NCI-H2107 treated with DMSO at 0.1 percent for 48 hours (cell line): Measurements from ENCODE around the gene USP12.
A peak's percentile ranks its signal among the peaks of the same experiment; 100 is the strongest.
"Not testable (repeated sequence)": the region's sequence is repeated elsewhere in the genome, so short reads cannot be mapped to it uniquely, and the experiment has no call there.

ENCODE experiments used
- DNase-seq: peaks from one replicate; lab custom pipeline; 2025; ENCODE audit not compliant: unreplicated experiment; lab: John Stamatoyannopoulos, UW

The USP12 gene

DNA sequence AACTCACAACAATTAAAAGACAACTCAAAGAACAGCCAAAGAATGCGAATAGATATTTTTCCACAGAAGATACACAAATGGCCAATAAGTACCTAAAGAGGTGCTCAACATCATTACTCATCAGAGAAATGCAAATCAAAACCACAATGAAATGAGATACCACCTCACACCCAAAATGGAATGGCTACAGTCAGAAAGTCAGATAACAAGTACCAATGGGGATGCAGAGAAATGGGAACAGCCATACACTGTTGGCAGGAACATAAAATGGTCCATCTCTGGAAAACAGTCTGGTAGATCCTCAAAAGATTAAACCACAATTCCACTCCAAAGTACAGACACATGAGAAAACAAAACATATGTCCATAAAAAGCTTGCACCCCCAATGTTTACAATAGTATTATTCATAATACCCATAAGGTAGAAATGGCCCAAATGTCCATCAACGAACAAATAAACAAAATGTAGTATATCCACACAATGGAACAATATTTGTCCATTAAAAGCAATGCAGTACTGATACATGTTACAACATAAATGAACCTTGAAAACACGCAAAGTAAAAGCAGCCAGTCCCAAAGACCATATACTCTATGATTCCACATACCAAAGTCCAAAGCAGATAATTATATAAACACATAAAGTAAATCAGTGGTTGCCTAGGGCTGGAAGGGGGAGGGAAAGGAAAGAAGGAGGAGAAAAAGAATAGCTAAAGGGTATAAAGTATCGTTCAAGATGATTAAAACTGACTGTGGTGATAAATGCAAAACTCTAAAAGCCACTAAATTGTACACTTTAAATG, 19.6 kb downstream of the USP12 start:
- no peak for DNase-seq

DNA sequence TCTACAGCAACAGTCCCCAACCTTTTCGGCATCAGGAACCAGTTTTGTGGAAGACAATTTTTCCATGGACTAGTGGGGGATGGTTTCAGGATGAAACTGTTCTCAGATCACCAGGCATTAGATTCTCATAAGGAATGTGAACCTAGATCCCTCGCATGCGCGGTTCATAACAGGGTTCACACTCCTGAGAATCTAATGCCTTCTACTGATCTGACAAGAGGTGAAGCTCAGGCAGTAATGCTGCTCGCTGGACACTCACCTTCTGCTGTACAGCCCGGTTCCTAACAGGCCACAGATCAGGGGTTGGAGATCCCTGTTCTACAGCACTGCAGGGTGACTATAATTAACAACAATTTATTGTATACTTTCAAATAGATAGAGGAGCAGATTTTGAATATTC, 21.9 kb downstream of the USP12 start:
- no peak for DNase-seq

DNA sequence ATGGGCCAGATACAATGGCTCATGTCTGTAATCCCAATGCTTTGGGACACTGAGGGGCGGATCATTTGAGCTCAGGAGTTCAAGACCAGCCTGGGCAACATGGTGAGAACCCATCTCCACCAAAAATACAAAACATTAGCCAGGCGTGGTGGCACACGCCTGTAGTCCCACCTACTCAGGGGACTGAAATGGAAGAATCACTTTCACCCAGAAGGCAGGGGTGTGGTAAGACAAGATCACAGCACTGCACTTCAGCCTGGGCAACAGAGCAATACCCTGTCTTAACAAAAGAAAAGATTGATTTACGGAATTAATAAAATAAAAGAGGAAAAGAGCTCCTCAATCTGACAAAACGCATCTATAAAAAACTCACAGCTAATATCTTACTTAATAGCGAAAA, 22.7 kb downstream of the USP12 start:
- no peak for DNase-seq

DNA sequence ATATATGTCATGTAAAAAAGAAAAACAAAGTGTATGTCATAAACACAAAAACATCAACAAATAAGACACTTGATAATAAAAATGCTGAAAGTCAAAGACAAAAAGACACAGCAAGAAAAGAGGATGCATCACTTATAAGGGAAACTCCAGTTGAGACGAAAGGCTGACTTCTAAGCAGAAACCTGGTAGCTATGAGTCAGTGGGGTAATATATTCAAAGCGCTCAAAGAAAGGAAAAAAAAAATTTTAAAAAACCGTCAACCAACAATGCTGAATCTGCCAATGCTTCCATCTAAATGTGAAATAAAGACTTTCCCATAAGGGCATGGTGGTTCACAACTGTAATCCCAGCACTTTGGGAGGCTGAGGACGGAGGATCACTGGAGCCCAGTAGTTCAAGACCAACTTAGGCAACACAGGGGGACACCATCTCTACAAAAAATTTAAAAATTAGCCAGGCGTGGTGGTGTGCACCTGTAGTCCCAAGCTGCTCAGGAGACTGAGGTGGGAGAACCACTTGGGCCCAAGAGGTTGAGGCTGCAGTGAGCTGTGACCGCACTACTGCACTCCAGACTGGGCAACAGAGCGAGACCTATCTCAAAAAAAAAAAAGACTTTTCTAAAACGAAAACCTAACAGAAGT, 24.0 kb downstream of the USP12 start:
- no peak for DNase-seq

DNA sequence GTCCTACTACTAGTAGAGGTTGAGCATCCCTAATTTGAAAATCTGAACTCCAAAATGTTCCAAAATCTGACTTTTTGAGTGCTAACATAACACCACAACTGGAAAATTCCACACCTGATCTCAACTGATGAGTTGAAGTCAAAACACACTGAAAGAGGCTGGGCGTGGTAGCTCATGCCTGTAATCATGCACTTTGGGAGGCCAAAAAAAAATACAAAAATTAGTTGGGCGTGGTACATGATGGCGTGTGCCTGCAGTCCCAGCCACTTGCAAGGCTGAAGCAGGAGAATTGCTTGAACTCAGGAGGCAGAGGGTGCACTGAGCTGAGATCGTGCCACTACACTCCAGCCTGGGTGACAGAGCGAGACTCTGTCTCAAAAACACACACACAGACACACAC, 29.9 kb downstream of the USP12 start:
- DNase-seq: no peak

DNA sequence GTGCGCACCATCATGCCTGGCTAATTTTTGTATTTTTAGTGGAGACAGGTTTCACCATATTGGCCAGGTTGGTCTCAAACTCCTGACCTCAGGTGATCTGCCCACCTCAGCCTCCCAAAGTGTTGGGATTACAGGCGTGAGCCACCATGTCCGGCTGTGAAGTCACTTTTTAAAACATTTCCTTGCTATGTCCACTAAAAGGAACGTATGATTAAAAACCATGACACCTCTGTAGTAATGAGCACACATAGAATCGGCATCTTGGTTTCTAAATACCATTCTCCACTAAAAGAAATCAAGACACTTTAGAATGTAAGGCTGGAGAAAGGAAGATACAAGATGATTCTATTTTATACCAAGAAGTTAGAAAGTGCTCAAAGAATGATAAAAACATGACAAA, 30.5 kb downstream of the USP12 start:
- DNase-seq: not testable (repeated sequence)

DNA sequence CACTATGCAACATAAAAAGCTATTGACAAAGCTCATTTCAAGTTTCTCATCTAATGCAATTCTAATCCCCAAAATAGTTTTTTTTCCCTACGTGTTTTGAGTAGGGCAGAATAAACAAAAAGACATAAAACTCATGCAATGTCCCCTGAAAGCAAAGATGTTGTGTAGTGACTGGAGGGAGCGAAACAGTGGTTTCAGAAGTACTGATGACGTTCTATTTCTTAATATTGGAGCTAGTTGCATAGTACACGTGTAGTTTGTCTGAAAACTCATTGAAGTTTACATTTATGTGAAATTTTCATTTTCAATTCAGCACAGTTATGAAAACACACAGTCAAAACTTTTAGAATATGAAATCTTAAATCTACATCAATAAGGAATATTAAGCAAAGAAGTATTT, 31.6 kb downstream of the USP12 start:
- no peak for DNase-seq

DNA sequence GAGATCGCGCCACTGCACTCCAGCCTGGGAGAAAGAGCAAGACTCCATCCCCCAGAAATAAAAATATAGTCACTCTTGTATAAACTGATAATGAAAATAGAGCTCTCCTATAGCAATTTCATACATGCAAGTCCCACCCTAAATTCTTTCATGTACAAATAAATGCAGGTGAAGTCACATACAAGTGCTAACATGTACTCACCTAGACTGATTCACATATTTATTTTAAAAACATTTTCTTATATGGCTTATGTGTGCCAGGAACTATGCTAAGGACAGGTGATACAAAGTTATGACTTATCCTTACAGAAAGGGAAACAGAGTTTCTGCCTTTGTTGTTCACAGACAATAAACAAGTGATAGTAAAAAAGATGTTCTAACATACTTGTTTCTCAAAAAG, 32.0 kb downstream of the USP12 start:
- DNase-seq: no peak

DNA sequence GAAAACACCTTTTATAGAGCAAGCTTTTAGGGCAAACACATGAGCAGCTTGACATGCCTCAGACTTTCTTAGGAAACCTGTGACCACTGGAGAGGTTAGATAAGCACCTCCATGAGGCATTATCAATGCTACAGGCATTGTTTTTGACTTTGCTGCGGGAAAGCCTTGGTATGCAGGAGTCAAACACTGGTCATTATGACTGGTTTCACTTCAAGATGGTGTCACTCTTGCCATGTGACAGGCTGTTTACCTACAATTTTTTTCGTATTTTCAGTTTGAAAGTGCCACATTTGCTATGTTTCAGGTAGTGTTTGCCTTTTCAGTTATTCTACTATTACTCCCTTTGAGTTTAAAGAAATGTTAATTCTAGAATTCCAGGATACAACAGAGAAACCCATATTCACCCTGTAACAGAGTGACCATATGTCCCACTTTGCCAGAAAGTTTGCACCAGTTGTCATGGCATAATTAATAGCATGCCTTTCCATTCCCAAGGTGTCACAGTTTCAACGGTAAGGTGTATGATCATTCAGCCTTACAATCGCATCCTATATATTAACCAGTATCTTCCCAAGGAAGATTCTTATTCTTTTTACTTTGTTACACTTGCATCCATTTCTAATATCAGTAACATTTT, 33.0 kb downstream of the USP12 start:
- no peak for DNase-seq

DNA sequence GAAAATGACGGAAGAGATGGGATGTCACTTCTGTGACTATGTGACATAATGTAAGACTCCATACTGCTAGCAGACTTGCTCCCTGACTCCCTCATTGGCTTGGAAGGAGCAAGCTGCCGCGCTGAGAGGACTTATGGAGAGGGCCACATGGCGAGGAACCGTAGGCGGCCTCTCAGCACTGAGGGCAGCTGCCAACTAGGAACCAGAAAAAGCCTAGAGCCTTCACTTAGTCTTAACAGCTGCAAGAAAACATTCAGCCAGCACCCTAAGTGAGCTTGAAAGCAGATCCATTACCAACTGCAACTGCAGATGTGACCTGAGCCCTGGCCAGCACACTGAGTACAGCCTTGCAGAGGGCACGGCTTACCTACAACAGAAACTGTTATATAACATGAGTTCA, 33.9 kb downstream of the USP12 start:
- no peak for DNase-seq

DNA sequence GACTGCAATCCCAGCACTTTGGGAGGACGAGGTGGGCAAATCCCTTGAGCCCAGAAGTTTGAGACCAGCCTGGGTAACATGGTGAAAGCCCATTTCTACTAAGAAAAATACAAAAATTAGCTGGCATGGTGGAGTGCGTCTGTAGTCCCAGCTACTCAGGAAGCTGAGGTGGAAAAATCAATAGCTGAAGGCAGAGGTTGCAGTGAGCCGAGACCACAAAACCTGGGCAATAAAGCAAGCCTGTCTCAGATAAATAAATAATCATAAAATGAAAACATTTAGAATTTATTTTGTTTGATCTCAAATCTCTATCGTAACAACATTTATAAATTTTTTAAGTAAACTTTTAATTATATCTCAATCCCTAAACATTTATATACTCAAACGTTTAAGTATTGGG, 36.6 kb downstream of the USP12 start:
- peak; percentile 46 for DNase-seq

DNA sequence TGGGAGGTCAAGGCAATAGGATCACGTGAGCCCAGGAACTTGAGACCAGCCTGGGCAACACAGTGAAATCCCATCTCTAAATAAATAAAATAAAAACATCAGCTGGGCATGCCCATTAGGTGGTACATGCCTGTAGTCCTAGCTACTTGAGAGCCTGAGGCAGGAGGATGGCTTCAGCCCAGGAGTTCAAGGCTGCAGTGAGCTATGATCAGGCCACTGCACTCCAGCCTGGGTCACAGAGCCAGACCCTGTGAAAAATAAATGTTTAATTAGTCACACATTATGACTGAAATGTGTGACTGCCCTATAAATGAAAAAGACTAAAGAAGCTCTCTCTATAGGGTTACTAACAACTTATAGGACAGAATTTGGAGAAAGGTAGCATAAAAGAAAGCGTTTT, 37.7 kb downstream of the USP12 start:
- no peak for DNase-seq

DNA sequence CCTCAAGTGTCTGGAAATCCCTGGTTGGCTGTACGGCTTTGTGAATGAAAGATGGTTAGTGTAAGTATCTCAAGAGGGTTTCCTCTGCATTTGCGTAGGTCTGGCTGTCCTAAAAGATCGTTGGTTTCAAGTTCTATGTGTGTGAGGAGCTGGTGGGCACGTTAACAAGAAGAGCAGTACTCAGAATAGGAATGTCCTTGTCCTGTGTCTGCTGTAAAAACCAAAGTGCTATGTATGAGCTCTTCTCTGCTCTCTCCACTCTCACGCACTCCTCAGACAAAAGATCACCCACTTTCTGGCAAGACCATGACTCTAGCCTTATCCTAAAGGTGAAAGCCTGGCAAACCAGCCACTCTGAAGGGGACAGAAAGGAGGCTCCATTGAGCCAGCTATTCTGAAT, 39.1 kb downstream of the USP12 start:
- DNase-seq: no peak

DNA sequence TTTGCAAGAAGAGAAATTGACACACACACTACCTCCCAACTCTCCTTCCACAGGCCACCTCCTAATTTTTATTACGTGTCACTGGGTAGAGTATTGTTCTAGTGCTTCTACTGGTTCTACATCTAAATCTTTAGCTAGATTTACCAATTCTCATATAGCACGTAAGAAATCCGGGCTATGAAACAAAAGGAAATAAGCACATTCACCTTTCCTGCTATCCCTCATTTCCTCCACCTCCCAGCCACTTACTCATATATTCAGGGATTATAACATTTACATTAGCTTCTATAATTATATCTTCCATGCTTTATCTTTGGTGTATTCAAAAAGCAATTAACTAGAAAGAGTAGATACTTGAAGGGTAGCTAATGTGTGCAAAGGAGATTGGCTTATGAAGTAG, 39.7 kb downstream of the USP12 start:
- no peak for DNase-seq

DNA sequence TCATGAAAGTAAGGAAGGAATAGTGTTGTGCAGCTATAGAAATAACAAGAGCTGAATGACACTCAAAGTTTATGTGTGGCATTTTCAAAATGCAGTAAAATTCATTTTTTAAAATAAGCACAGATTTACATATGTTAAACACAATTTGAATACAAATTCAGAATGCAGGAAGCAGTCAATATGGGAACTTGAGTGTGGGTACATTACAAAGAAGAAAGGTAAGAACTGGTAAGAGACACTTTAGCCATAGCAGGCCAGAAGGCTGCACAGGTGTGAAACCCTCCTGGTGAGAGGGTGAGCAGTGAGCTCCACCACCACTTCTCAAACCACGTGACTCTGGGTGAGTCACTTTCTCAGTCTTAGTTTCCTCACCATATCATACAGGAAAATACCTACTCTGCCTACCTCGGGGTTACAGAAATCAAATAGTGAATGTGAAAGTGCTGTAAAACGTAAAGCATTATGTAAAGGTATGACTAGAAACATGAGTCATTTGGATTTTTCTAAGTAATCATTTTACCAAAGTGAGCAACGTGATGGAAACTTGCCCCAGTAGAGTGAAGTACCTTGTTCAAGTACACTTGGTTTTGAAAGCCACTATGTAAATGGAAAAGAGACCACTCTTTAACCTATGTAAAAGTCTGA, 40.5 kb downstream of the USP12 start:
- no peak for DNase-seq

DNA sequence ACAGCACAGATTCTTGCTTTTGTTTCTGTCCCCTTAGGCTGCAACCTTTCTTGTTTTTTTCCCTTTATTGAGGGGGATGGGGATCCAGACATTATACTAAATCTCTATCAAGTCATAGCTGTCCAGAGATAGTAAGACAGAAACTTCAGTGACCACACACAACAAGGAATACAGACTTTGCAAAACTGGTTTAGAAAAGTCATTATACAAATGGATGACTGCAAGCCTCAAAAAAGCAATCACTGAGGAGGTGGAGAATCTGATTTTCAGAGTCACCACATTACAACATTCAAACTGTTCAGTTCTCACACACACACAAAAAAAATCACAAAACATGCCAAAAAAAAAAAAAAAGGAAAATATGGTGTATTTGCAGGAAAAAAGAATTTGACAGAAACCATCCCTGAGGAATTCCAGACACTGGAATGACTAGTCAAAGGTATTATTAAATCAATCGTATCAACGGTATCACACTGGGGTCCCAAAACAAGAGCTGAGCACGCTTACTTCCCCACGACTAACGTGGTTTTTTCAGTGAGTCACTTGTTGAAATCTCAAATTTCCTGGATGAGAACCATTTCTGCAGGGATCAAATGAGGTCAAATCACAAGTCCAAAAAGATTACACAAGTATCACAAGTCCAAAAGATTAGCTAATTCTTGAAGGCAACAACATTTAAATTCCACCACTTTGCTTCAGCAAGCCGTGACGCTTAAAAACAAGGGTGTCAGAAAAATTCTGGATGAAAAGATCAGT, 41.2 kb downstream of the USP12 start:
- no peak for DNase-seq

DNA sequence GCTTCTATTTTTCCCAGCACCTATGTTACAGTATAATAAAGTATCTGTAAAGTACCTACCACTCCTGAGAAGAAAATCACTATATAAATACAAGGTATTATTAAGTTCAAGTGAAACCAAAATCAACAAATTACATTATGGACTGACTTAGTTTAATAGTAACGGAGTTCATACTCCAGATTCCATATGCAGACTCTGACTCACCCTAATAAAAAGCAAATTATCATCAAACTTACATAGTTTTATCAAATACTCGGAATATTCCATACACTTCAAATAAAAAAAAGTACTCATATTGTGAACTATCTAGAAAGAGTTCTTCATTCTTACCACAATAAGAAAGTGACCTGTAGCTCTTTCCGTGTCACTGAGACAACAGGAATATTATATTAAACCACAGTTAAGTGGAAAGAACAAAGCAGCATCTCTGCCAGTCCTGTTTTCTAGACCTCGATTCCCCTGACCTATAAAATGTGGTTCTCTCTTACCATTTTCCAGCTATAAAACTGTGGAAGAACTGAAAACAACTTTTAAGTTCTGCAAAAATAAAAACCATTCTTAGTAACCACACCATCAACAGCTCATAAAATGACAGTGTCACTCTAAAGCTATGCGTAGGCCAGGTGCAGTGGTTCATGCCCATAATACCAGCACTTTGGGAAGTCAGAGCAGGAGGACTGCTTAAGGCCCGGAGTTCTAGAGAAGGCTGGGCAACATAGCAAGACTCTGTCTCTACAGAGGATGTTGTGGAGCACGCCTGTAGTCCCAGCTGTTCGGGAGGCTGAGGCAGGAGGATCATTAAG, 42.6 kb downstream of the USP12 start:
- DNase-seq: no peak

DNA sequence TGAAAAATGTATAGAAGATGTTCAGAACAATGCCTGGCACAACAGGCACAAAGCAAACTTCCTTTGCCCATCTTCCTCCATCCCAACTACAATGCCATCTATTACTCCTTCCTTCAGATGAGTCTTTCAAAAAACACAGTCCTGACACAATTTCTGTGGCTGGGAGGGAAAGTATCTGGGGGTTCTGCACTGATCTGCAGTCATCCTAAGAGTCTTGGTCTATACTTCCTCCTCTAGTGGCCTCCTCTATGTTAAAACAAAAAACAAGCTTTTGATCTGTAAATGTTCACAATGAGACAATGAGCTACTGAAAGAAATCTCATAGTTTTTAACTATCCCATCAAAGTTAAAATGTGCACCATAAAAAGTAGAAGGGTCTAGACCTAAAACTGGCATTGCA, 44.8 kb downstream of the USP12 start:
- DNase-seq: no peak

DNA sequence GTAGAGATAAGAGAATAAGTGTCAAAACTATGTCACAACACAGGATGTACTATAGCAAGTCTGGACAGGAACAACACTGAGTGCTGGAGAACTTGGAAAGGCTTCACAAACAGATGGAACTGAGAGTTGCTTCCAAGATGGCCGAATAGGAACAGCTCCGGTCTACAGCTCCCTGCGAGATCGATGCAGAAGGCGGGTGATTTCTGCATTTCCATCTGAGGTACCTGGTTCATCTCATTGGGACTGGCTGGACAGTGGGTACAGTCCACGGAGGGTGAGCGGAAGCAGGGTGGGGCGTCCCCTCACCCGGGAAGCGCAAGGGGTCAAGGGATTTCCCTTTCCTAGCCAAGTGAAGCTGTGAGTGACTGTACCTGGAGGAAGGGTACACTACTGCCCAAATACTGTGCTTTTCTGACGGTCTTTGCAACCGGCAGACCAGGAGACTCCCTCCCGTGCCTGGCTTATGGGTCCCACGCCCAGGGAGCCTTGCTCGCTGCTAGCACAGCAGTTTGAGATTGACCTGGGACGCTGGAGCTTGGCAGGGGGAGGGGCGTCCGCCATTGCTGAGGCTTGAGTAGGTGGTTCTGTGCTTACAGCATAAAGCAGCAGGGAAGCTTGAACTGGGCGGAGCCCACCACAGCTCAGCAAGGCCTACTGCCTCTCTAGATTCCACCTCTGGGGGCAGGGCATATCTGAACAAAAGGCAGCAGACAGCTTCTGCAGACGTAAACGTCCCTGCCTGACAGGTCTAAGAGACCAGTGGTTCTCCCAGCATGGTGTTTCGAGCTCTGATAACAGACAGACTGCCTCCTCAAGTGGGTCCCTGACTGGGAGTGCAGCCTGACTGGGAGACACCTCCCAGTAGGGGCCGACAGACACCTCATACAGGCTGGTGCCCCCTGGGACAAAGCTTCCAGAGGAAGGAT, 46.0 kb downstream of the USP12 start:
- DNase-seq: no peak
